RWPE1 (cell line): ENCODE measurements around the gene CLSTN2.

Source experiments
- CTCF ChIA-PET: fragments of 350-600 bp; sonication (Branson Sonifier 250); formaldehyde crosslinking; extraction: SDS; loops from one replicate; lab custom pipeline; 2021; lab: Yijun Ruan, JAX
- POLR2A ChIA-PET: fragments of 400-600 bp; formaldehyde crosslinking; extraction: SDS; loops from one replicate; lab custom pipeline; 2020; ENCODE audit warnings: antibody characterized with exemption; ENCODE audit not compliant: low non-redundant PET; lab: Yijun Ruan, JAX
- DNase-seq: peaks from one replicate; pipeline ENCODE4 v3.0.0; 2012; ENCODE audit warnings: low spot score
- H3K27ac ChIP-seq: fragments of 450-650 bp; 2 replicates; pipeline ENCODE4 v1.5.1; 2017
- CTCF ChIP-seq: fragments of 450-650 bp; conservative IDR thresholded peaks from 2 replicates; pipeline ENCODE4 v1.5.1; 2017; ENCODE audit warnings: low read depth, mild to moderate bottlenecking

CLSTN2 gene

GRCh38 chr3:140292170-140292569, 357.2 kb downstream of the CLSTN2 start:
- ChIA-PET CTCF (interaction anchor here (0.6 to 1.3 kb wide), 2 partner anchors 93 to 207 kb away, joined by 3 read pairs; no protein-coding TSS in a partner anchor), POLR2A (no interaction called here)
- no peak for TF ChIP-seq CTCF
- peak; percentile 38 for DNase-seq
- no peak overlapping the region for H3K27ac ChIP-seq

- POLR2A ChIA-PET: no interaction called here
- DNase-seq: peak; percentile 43
- H3K27ac ChIP-seq: no peak overlapping the region
- CTCF ChIA-PET: interaction anchor here (0.6 to 1.3 kb wide), 2 partner anchors 68 to 206 kb away, joined by 3 read pairs; no protein-coding TSS in a partner anchor
- TF ChIP-seq CTCF: no peak
These were observed 357.7 kb downstream of the CLSTN2 start for GRCh38 chr3:140292684-140293083.

- TF ChIP-seq CTCF: no peak
- DNase-seq: no peak
- ChIA-PET POLR2A (no interaction called here), CTCF (no interaction called here)
- no peak overlapping the region for H3K27ac ChIP-seq
These were observed 359.1 kb downstream of the CLSTN2 start for GRCh38 chr3:140294058-140294457.

GRCh38 chr3:140296796-140297352, 361.9 kb downstream of the CLSTN2 start:
- CTCF ChIA-PET: interaction anchor here (0.6 kb wide), 1 partner anchor 88 kb away, joined by 3 read pairs; no protein-coding TSS in a partner anchor

GRCh38 chr3:140298043-140298442, 363.1 kb downstream of the CLSTN2 start:
- no peak for DNase-seq
- CTCF ChIA-PET: interaction anchor here (0.7 kb wide), 1 partner anchor 799 kb away, joined by 3 read pairs; no protein-coding TSS in a partner anchor
- TF ChIP-seq CTCF: no peak
- H3K27ac ChIP-seq: no peak overlapping the region
- POLR2A ChIA-PET: no interaction called here

More at GRCh38 chr3:140296796-140297352, 361.9 kb downstream of the CLSTN2 start:
- TF ChIP-seq CTCF: no peak
- no peak overlapping the region for H3K27ac ChIP-seq
- POLR2A ChIA-PET: no interaction called here
- DNase-seq: no peak

GRCh38 chr3:140298569-140299070, 363.6 kb downstream of the CLSTN2 start:
- POLR2A ChIA-PET: no interaction called here
- CTCF ChIA-PET: no interaction called here
- TF ChIP-seq CTCF: no peak
- no peak for DNase-seq
- no peak overlapping the region for H3K27ac ChIP-seq
